ENCODE data around the gene EBF3.

DNA sequence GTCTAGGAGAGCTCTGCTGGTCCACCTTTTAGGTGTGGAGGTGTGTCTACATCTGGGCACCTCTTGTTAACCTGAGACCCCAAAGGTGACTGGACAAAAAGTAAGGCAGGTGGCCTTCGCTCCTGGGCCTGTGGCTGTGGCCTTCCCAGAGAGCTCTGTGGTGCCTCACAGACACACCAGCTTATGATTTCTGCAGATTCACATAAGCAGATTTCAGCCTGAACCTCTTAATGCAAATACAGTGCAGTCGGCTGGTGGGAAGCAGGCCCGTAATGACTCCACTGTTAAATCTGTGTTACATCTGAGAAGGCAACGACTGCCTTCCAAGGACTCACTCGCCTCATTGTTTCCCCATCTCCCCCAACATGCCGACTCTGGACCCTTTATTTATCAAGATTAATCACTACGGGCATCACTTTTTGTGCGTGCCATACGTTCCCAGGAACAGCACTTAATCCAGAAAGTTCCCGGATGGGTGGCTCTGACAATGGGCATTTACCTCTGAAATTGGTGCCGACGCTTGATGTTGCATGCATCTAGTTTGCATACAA lies 119.8 kb downstream of the EBF3 start:
- TF ChIP-seq, protein P1, sequence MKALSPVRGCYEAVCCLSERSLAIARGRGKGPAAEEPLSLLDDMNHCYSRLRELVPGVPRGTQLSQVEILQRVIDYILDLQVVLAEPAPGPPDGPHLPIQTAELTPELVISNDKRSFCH (CRISPR knock-in tag; IDR thresholded peaks at IDR 0.05), result no peak
- TF ChIP-seq, protein P1 (tag; IDR thresholded peaks at IDR 0.05), result no peak
- no peak for TF ChIP-seq NFIX (CRISPR knock-in tag; IDR thresholded peaks at IDR 0.05; ENCODE audit: low read depth)
- TF ChIP-seq ZZZ3 (IDR thresholded peaks at IDR 0.05), result no peak
- TF ChIP-seq HMG20A (CRISPR knock-in tag; conservative IDR thresholded peaks at IDR 0.05), result no peak
- TF ChIP-seq ZNF232 (CRISPR knock-in tag; IDR thresholded peaks at IDR 0.05), result no peak
- TF ChIP-seq MTA1 (IDR thresholded peaks at IDR 0.05; ENCODE audit: borderline replicate concordance), result no peak
- TF ChIP-seq NBN (IDR thresholded peaks at IDR 0.05; ENCODE audit: low read depth), result no peak
- TF ChIP-seq ZNF197 (CRISPR knock-in tag; IDR thresholded peaks at IDR 0.05; ENCODE audit: low read depth), result no peak
- TF ChIP-seq PHF21A (IDR thresholded peaks at IDR 0.05; ENCODE audit: borderline replicate concordance, low read depth), result no peak
- TF ChIP-seq, protein P2, sequence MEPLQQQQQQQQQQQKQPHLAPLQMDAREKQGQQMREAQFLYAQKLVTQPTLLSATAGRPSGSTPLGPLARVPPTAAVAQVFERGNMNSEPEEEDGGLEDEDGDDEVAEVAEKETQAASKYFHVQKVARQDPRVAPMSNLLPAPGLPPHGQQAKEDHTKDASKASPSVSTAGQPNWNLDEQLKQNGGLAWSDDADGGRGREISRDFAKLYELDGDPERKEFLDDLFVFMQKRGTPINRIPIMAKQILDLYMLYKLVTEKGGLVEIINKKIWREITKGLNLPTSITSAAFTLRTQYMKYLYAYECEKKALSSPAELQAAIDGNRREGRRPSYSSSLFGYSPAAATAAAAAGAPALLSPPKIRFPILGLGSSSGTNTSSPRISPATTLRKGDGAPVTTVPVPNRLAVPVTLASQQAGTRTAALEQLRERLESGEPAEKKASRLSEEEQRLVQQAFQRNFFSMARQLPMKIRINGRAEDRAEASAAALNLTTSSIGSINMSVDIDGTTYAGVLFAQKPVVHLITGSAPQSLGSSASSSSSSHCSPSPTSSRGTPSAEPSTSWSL (CRISPR knock-in tag; IDR thresholded peaks at IDR 0.05; ENCODE audit: borderline replicate concordance), result no peak
- TF ChIP-seq, protein P3, sequence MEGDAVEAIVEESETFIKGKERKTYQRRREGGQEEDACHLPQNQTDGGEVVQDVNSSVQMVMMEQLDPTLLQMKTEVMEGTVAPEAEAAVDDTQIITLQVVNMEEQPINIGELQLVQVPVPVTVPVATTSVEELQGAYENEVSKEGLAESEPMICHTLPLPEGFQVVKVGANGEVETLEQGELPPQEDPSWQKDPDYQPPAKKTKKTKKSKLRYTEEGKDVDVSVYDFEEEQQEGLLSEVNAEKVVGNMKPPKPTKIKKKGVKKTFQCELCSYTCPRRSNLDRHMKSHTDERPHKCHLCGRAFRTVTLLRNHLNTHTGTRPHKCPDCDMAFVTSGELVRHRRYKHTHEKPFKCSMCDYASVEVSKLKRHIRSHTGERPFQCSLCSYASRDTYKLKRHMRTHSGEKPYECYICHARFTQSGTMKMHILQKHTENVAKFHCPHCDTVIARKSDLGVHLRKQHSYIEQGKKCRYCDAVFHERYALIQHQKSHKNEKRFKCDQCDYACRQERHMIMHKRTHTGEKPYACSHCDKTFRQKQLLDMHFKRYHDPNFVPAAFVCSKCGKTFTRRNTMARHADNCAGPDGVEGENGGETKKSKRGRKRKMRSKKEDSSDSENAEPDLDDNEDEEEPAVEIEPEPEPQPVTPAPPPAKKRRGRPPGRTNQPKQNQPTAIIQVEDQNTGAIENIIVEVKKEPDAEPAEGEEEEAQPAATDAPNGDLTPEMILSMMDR (IDR thresholded peaks at IDR 0.05 in 2 of 3, conservative IDR thresholded peaks at IDR 0.05 in 1 of 3; ENCODE audit: insufficient read depth in 2 of 3, low read depth in 1 of 3, low read length in 3 of 3), result no peak
- TF ChIP-seq, protein P4, sequence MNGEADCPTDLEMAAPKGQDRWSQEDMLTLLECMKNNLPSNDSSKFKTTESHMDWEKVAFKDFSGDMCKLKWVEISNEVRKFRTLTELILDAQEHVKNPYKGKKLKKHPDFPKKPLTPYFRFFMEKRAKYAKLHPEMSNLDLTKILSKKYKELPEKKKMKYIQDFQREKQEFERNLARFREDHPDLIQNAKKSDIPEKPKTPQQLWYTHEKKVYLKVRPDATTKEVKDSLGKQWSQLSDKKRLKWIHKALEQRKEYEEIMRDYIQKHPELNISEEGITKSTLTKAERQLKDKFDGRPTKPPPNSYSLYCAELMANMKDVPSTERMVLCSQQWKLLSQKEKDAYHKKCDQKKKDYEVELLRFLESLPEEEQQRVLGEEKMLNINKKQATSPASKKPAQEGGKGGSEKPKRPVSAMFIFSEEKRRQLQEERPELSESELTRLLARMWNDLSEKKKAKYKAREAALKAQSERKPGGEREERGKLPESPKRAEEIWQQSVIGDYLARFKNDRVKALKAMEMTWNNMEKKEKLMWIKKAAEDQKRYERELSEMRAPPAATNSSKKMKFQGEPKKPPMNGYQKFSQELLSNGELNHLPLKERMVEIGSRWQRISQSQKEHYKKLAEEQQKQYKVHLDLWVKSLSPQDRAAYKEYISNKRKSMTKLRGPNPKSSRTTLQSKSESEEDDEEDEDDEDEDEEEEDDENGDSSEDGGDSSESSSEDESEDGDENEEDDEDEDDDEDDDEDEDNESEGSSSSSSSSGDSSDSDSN (IDR thresholded peaks at IDR 0.05; ENCODE audit: borderline replicate concordance in 1 of 2, low read depth in 2 of 2, low read length in 2 of 2), result no peak
